Keratinocyte (primary cell): ENCODE results near the gene PIK3AP1. TPM values are rescaled to one million over a fixed set of nuclear protein-coding genes. Genes with fewer than 3 reads are reported as not detected.

Experiments
- DNase-seq: peaks from one replicate; pipeline ENCODE4 v3.0.0-alpha.2; 2011; ENCODE audit warnings: low read depth, missing footprints, low spot score
- FAIRE-seq: peaks from 2 replicates; lab custom pipeline; 2011; peaks lifted over from hg19 to GRCh38; lab: Jason Lieb, UNC
- H2AFZ ChIP-seq: 2 replicates; pipeline ENCODE4 v1.6.0; 2012; ENCODE audit warnings: low read length, control low read depth, inconsistent platforms; ENCODE audit not compliant: control insufficient read depth
- H3K27ac ChIP-seq: 2 replicates; pipeline ENCODE4 v1.5.1; 2011; ENCODE audit warnings: low read length; ENCODE audit not compliant: control insufficient read depth, insufficient read depth
- H3K27me3 ChIP-seq: 3 replicates; pipeline ENCODE4 v1.6.0; 2011; ENCODE audit warnings: low read length; ENCODE audit not compliant: control insufficient read depth, insufficient read depth; ENCODE audit errors: extremely low read depth
- H3K36me3 ChIP-seq, 2 experiments: 2 replicates in 1 of 2; 3 replicates in 1 of 2; pipeline ENCODE4 v1.5.1; 2011; ENCODE audit warnings: low read length in 2 of 2, mild to moderate bottlenecking in 1 of 2; ENCODE audit not compliant: control insufficient read depth in 2 of 2, insufficient read depth in 2 of 2; ENCODE audit errors: extremely low read depth in 1 of 2
- H3K4me1 ChIP-seq: 3 replicates; pipeline ENCODE4 v1.5.1; 2011; ENCODE audit warnings: low read length; ENCODE audit not compliant: control insufficient read depth, insufficient read depth; ENCODE audit errors: extremely low read depth
- H3K4me2 ChIP-seq: 3 replicates; pipeline ENCODE4 v1.6.0; 2011; ENCODE audit warnings: low read depth, low read length; ENCODE audit not compliant: control insufficient read depth, insufficient read depth; ENCODE audit errors: extremely low read depth
- H3K4me3 ChIP-seq, 3 experiments: fragments of 200-600 bp in 1 of 3; sonication (generic) in 1 of 3; 2 replicates in 2 of 3; 3 replicates in 1 of 3; pipeline ENCODE4 v1.5.1; 2011 to 2016; ENCODE audit warnings: low read length in 3 of 3, mild to moderate bottlenecking in 3 of 3, control low read depth in 2 of 3, inconsistent platforms in 1 of 3, low read depth in 1 of 3, mixed read lengths in 1 of 3, mixed run types in 1 of 3, moderate library complexity in 1 of 3; ENCODE audit not compliant: control insufficient read depth in 2 of 3, insufficient read depth in 2 of 3; ENCODE audit errors: extremely low read depth in 1 of 3
- H3K79me2 ChIP-seq: 2 replicates; pipeline ENCODE4 v1.6.0; 2012; ENCODE audit warnings: low read length; ENCODE audit not compliant: control insufficient read depth, insufficient read depth
- H3K9ac ChIP-seq: 3 replicates; pipeline ENCODE4 v1.6.0; 2011; ENCODE audit warnings: low read length; ENCODE audit not compliant: control insufficient read depth, insufficient read depth; ENCODE audit errors: extremely low read depth
- H3K9me1 ChIP-seq: 3 replicates; pipeline ENCODE4 v1.6.0; 2011; ENCODE audit warnings: low read length; ENCODE audit not compliant: control insufficient read depth, insufficient read depth; ENCODE audit errors: extremely low read depth
- H3K9me3 ChIP-seq: 2 replicates; pipeline ENCODE4 v1.5.1; 2012; ENCODE audit warnings: low read depth, low read length; ENCODE audit not compliant: control insufficient read depth
- H4K20me1 ChIP-seq: 3 replicates; pipeline ENCODE4 v1.6.0; 2011; ENCODE audit warnings: low read length; ENCODE audit not compliant: control insufficient read depth, insufficient read depth; ENCODE audit errors: extremely low read depth
- EZH2 ChIP-seq: IDR thresholded peaks from one replicate; pipeline ENCODE4 v1.6.1; 2012; ENCODE audit warnings: inconsistent platforms, mild to moderate bottlenecking, low read length, moderate library complexity
- dilution Hi-C: fragments of 300-500 bp; cut with MboI; formaldehyde crosslinking; loops from one replicate; pipeline ENCODE4 v1.7.0; 2020; ENCODE audit warnings: low sequenced_read_pairs; ENCODE audit not compliant: extremely low pct_ligation_motif_present
- polyA plus RNA-seq, 5 experiments: library from polyadenylated mRNA; depleted of rRNA in 3 of 5; stranded (reverse) in 3 of 5; stranded (forward) in 1 of 5; unstranded in 1 of 5; fragments of >200 nt; gene quantifications; 1 replicate in 1 of 5; 2 replicates in 3 of 5; 3 replicates in 1 of 5; pipeline versions ENCODE4 v1.2.1 to v1.2.3, GENCODE V29; 2011 to 2012; ENCODE audit warnings: missing spikeins in 2 of 5, low read depth in 1 of 5, low replicate concordance in 1 of 5
- TF ChIP-seq, protein P1 (sequence below), 3 experiments: IDR thresholded peaks in 1 of 3; conservative IDR thresholded peaks in 1 of 3; optimal IDR thresholded peaks in 1 of 3; 2 replicates in 2 of 3; 3 replicates in 1 of 3; pipeline versions ENCODE3 to v1.5.1; 2011; ENCODE audit warnings: low read length in 3 of 3, mild to moderate bottlenecking in 3 of 3, moderate library complexity in 2 of 3, control low read depth in 1 of 3, inconsistent platforms in 1 of 3; ENCODE audit not compliant: insufficient read depth in 2 of 3; ENCODE audit errors: extremely low read depth in 1 of 3

Gene PIK3AP1
- polyA plus RNA-seq, 1 donor (not counting 4 experiments of a cell fraction or from before 2014, with no cell fraction given): not detected

DNA sequence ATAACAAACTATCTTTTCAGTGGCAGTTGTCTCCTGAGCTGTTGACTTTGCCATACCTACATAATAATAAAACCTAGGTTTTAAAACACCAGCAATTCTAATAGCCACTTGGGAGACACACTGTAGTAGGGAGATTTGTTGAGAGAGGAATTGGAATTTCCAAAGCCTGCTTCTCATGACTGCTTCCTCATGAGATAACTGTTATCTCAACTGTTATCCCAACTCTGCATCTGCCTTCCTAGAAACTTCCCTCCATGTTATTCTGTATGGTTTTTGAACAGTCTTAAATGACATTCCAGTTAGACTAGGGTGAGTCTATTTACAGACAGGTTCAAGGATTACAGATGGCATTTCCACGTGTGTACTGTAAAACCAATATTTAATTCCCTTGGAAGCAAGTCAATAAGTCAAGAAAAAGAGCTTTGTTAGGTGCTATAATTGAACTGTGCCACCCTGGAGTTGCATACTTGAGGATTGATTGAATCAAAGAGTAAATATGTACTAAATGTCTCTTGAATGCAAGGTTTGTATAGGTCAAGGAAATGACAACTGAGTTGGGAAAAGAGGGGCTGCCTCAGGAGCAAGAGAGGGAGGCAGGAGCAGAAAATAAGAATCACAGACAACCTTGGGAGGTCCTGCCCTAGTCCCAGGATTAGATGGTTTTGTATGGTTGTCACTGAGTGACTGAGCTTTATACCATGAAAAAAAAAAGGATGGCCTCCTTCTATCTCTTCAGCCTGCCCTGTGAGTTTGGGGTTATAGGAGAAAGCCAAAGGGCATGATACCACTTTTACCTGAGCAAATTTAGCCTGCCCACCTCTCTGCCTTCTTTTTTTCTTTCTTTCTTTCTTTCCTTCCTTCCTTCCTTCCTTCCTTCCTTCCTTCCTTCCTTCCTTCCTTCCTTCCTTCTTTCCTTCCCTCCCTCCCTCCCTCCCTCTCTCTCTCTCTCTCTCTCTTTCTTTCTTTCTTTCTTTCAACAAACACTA, 123.6 kb downstream of the PIK3AP1 start:
- no peak overlapping the region for H3K4me3 ChIP-seq
- H2AFZ ChIP-seq: no peak overlapping the region
- H3K36me3 ChIP-seq: no peaks in the 10 kb centered on the region
- no peaks in the 10 kb centered on the region for H3K79me2 ChIP-seq
- dilution Hi-C loops: no loop called here
- TF ChIP-seq EZH2: no peak
- TF ChIP-seq, protein P1, sequence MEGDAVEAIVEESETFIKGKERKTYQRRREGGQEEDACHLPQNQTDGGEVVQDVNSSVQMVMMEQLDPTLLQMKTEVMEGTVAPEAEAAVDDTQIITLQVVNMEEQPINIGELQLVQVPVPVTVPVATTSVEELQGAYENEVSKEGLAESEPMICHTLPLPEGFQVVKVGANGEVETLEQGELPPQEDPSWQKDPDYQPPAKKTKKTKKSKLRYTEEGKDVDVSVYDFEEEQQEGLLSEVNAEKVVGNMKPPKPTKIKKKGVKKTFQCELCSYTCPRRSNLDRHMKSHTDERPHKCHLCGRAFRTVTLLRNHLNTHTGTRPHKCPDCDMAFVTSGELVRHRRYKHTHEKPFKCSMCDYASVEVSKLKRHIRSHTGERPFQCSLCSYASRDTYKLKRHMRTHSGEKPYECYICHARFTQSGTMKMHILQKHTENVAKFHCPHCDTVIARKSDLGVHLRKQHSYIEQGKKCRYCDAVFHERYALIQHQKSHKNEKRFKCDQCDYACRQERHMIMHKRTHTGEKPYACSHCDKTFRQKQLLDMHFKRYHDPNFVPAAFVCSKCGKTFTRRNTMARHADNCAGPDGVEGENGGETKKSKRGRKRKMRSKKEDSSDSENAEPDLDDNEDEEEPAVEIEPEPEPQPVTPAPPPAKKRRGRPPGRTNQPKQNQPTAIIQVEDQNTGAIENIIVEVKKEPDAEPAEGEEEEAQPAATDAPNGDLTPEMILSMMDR (optimal IDR thresholded peaks at IDR 0.05 in 1 of 3, IDR thresholded peaks at IDR 0.05 in 1 of 3, conservative IDR thresholded peaks at IDR 0.05 in 1 of 3; ENCODE audit: extremely low read depth in 1 of 3, insufficient read depth in 2 of 3, low read length in 3 of 3): no peak
- H3K9ac ChIP-seq: no peak overlapping the region
- no peak overlapping the region for H3K27ac ChIP-seq
- no peak for DNase-seq
- H4K20me1 ChIP-seq: no peaks in the 10 kb centered on the region
- no peaks in the 10 kb centered on the region for H3K9me1 ChIP-seq
- no peak for FAIRE-seq
- H3K4me2 ChIP-seq: no peak overlapping the region
- H3K4me1 ChIP-seq: no peaks in the 10 kb centered on the region
- peaks cover 3% of the 10 kb centered on the region for H3K9me3 ChIP-seq
- peaks cover 16% of the 10 kb centered on the region for H3K27me3 ChIP-seq

DNA sequence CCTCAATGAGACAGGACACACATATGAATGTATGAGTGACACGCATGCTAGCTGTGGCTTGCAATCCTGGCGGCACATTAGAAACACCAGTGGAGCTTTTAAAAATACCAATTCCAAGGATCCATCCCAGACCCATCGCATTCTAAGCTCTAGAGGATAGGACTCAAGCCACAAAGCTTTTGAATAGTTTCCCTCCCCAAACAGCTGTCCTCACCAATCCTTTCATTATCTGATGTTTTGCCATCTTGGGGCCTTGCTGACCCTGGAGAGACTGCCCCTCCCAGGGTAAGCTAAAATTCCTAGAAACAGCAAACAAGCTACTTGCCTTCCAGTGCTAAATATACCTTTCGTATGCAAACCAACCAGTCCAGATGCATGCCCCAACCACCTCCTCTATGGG, 124.6 kb downstream of the PIK3AP1 start:
- no peak overlapping the region for H3K9ac ChIP-seq
- no peaks in the 10 kb centered on the region for H3K79me2 ChIP-seq
- H4K20me1 ChIP-seq: no peaks in the 10 kb centered on the region
- no peak overlapping the region for H2AFZ ChIP-seq
- peaks cover 16% of the 10 kb centered on the region for H3K27me3 ChIP-seq
- H3K9me3 ChIP-seq: peaks cover 3% of the 10 kb centered on the region
- dilution Hi-C loops: no loop called here
- FAIRE-seq (no peak), DNase-seq (no peak)
- TF ChIP-seq EZH2: no peak
- TF ChIP-seq, protein P1 (optimal IDR thresholded peaks at IDR 0.05 in 1 of 3, IDR thresholded peaks at IDR 0.05 in 1 of 3, conservative IDR thresholded peaks at IDR 0.05 in 1 of 3; ENCODE audit: extremely low read depth in 1 of 3, insufficient read depth in 2 of 3, low read length in 3 of 3): no peak
- H3K27ac ChIP-seq: no peak overlapping the region
- no peaks in the 10 kb centered on the region for H3K9me1 ChIP-seq
- no peak overlapping the region for H3K4me2 ChIP-seq
- H3K4me3 ChIP-seq: no peak overlapping the region
- no peaks in the 10 kb centered on the region for H3K36me3 ChIP-seq
- no peaks in the 10 kb centered on the region for H3K4me1 ChIP-seq
